Measurements from ENCODE around the gene HJURP. TPM values are rescaled to one million over a fixed set of nuclear protein-coding genes. Genes with fewer than 3 reads are reported as not detected.

HJURP gene
- total RNA-seq, 4 donors from 2014 or later, result 13.0 TPM; not detected in 3

- H3K27me3 ChIP-seq, result no peaks in the 10 kb centered on the region
- DNase-seq, result no peak
- no peak overlapping the region for H3K4me3 ChIP-seq
- H3K36me3 ChIP-seq, result no peaks in the 10 kb centered on the region
- H3K9me3 ChIP-seq, result no peaks in the 10 kb centered on the region
- TF ChIP-seq, protein P1, sequence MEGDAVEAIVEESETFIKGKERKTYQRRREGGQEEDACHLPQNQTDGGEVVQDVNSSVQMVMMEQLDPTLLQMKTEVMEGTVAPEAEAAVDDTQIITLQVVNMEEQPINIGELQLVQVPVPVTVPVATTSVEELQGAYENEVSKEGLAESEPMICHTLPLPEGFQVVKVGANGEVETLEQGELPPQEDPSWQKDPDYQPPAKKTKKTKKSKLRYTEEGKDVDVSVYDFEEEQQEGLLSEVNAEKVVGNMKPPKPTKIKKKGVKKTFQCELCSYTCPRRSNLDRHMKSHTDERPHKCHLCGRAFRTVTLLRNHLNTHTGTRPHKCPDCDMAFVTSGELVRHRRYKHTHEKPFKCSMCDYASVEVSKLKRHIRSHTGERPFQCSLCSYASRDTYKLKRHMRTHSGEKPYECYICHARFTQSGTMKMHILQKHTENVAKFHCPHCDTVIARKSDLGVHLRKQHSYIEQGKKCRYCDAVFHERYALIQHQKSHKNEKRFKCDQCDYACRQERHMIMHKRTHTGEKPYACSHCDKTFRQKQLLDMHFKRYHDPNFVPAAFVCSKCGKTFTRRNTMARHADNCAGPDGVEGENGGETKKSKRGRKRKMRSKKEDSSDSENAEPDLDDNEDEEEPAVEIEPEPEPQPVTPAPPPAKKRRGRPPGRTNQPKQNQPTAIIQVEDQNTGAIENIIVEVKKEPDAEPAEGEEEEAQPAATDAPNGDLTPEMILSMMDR (IDR thresholded peaks at IDR 0.05), result no peak
- TF ChIP-seq POLR2A (IDR thresholded peaks at IDR 0.05), result no peak
- intact Hi-C loops (cut with DNase I; ENCODE audit: low total_unique reads), result no loop called here
- no peak overlapping the region for H3K27ac ChIP-seq
- no peaks in the 10 kb centered on the region for H3K4me1 ChIP-seq
These were observed 60.7 kb downstream of the HJURP start for GRCh38 chr2:233793465-233794127.

GRCh38 chr2:233792720-233793119 lies 61.6 kb downstream of the HJURP start:
- TF ChIP-seq POLR2A (IDR thresholded peaks at IDR 0.05), result no peak
- TF ChIP-seq, protein P1 (IDR thresholded peaks at IDR 0.05), result no peak
- no peak overlapping the region for H3K4me3 ChIP-seq
- no peaks in the 10 kb centered on the region for H3K27me3 ChIP-seq
- no peaks in the 10 kb centered on the region for H3K4me1 ChIP-seq
- H3K27ac ChIP-seq, result no peak overlapping the region
- DNase-seq, result no peak
- intact Hi-C loops (cut with DNase I; ENCODE audit: low total_unique reads), result no loop called here
- no peaks in the 10 kb centered on the region for H3K36me3 ChIP-seq
- H3K9me3 ChIP-seq, result no peaks in the 10 kb centered on the region

GRCh38 chr2:233791883-233792329 lies 62.4 kb downstream of the HJURP start:
- H3K36me3 ChIP-seq, result no peaks in the 10 kb centered on the region
- no peaks in the 10 kb centered on the region for H3K27me3 ChIP-seq
- no peak overlapping the region for H3K4me3 ChIP-seq
- TF ChIP-seq, protein P1 (IDR thresholded peaks at IDR 0.05), result no peak
- no peak for TF ChIP-seq POLR2A (IDR thresholded peaks at IDR 0.05)
- H3K9me3 ChIP-seq, result no peaks in the 10 kb centered on the region
- no peak for DNase-seq
- intact Hi-C loops (cut with DNase I; ENCODE audit: low total_unique reads), result no loop called here
- no peaks in the 10 kb centered on the region for H3K4me1 ChIP-seq
- H3K27ac ChIP-seq, result no peak overlapping the region

DNA sequence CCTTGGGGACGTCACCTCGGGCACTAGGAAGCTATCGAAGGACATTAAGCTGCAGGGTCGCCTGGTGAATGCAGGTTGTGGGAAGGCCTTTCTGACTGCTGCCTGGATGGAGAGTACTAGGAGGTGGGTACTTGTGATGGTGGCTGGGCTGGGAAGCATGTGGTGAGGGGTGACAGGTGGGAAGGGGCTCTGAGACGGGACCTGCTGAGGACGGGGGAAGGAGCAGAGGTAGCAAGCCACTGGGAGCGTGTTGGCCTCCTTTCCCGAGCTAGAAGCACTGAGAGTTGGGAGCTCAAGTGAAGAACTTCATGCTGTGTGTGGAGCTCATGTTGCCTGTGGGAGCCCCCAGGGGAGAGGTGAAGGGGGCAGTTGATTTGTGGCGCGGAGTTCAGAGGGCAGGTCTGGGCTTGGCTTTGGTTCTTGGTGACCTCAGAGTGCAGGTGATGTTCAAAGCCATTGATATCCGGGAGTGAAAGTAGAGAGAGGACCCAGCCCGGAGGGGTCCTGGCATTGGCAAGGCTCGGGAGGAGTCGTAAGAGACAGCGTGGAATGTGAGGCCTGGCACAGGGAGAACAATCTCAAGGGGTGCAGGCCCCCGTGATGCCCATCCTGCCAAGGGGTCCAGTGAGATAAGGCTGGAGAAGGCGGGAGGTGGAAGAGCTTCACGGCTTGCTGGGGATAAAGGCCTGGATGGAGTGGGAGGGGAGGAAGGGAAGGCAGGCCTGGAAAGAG lies 63.0 kb downstream of the HJURP start:
- H3K4me1 ChIP-seq, result no peaks in the 10 kb centered on the region
- H3K4me3 ChIP-seq, result no peak overlapping the region
- DNase-seq, result no peak
- H3K27ac ChIP-seq, result no peak overlapping the region
- TF ChIP-seq, protein P1 (IDR thresholded peaks at IDR 0.05), result no peak
- TF ChIP-seq POLR2A (IDR thresholded peaks at IDR 0.05), result no peak
- no peaks in the 10 kb centered on the region for H3K36me3 ChIP-seq
- no peaks in the 10 kb centered on the region for H3K9me3 ChIP-seq
- intact Hi-C loops (cut with DNase I; ENCODE audit: low total_unique reads), result no loop called here
- no peaks in the 10 kb centered on the region for H3K27me3 ChIP-seq

DNA sequence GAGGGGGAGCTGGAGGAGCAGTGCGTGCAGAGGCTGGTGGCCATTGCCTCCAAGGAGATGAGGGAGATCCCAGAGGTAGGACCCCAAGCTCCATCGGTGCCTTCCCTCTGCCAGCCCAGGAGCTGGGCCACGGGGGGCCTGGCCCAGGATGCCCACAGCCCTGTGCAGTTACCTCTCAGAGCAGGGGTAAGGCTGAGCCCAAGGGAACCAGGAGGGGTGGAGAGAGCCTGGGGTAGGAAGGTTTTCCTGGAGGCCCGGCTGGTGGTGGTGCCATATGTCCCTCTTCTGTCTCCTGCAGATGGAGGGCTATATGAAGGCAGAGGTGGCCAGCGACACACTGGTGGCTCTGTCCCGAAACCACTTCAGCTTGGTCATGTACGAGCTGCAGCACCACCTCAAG lies 64.8 kb downstream of the HJURP start:
- Histone ChIP-seq H3K4me3 (no peak overlapping the region), H3K27ac (no peak overlapping the region), H3K27me3 (no peaks in the 10 kb centered on the region), H3K36me3 (no peaks in the 10 kb centered on the region), H3K9me3 (no peaks in the 10 kb centered on the region), H3K4me1 (no peaks in the 10 kb centered on the region)
- no peak for TF ChIP-seq POLR2A (IDR thresholded peaks at IDR 0.05)
- TF ChIP-seq, protein P1 (IDR thresholded peaks at IDR 0.05), result no peak
- intact Hi-C loops (cut with DNase I; ENCODE audit: low total_unique reads), result no loop called here
- DNase-seq, result no peak
